Measurements from ENCODE around the gene FGD4. TPM values are rescaled to one million over a fixed set of nuclear protein-coding genes. Genes with fewer than 3 reads are reported as not detected.

Gene FGD4
- total RNA-seq, 1 experiment from 2014 or later: 3.1 TPM

GRCh38 chr12:32398181-32398580 lies 1.2 kb upstream of the FGD4 start:
- no peaks in the 10 kb centered on the region for H3K9me3 ChIP-seq
- DNase-seq: no peak
- H3K27me3 ChIP-seq: peaks cover 24% of the 10 kb centered on the region
- H3K36me3 ChIP-seq: no peaks in the 10 kb centered on the region
- H3K4me3 ChIP-seq: no peak overlapping the region

DNA sequence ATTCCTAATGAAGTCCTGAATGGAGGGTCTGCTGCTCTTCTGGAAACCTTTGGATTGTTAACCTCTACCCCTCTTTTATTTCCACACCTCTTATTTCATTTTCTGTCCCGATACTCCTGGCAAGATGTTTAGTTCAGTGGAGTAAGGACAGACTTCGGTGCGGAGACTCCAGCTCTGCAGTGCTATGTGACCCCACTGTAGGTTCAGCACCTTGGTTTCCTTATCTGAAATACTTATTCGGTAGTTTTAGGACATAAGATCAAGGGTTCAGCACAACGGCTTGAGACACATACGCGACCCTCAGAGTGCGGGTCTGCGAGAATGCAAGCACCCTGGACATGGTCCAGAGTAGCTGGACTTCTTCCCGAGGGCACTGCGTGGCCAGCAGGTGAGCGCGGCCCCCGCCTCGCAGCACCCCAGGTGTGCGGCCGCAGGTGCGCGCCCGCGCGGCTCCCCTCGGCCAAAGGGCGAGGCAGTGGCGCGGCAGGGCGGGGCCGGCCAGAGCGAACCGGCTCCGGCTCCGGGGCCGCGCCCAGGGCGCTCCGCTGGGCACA lies 465 bp upstream of the FGD4 start:
- peaks cover 24% of the 10 kb centered on the region for H3K27me3 ChIP-seq
- H3K4me3 ChIP-seq: peak overlapping the region; percentile 59
- H3K36me3 ChIP-seq: no peaks in the 10 kb centered on the region
- no peak for DNase-seq
- no peaks in the 10 kb centered on the region for H3K9me3 ChIP-seq

- no peaks in the 10 kb centered on the region for H3K36me3 ChIP-seq
- H3K9me3 ChIP-seq: no peaks in the 10 kb centered on the region
- peaks cover 24% of the 10 kb centered on the region for H3K27me3 ChIP-seq
- H3K4me3 ChIP-seq: peak overlapping the region; percentile 59
- DNase-seq: no peak
Observed at GRCh38 chr12:32400114-32400672, 835 bp downstream of the FGD4 start.

DNA sequence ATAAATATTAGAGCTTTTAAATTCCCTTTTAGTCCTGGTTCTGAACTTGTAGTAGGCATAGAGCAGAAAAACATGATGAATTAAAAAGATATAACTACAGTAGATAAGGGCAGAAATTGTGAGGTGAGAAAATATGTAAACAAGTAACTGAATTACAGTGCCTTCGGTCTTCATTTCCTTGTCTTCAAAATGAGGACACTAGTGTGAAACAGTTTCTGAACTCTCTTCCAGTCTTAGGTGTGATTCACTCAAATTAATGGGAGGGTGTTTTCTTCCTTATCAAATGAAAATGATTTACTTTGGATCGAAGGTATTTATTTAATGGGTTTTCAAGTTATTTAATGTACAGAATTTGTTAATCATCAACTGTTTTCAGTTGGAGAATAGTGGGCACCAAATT lies 1.5 kb downstream of the FGD4 start:
- Histone ChIP-seq H3K4me3 (no peak overlapping the region), H3K36me3 (no peaks in the 10 kb centered on the region), H3K9me3 (no peaks in the 10 kb centered on the region), H3K27me3 (peaks cover 24% of the 10 kb centered on the region)
- DNase-seq: no peak

- no peak for DNase-seq
Observed at GRCh38 chr12:32402170-32402569, 2.8 kb downstream of the FGD4 start.

GRCh38 chr12:32402946-32403345 lies 3.6 kb downstream of the FGD4 start:
- H3K4me3 ChIP-seq: no peak overlapping the region
- no peak for DNase-seq

More at GRCh38 chr12:32402170-32402569, 2.8 kb downstream of the FGD4 start:
- Histone ChIP-seq H3K9me3 (no peaks in the 10 kb centered on the region), H3K36me3 (no peaks in the 10 kb centered on the region), H3K27me3 (peaks cover 24% of the 10 kb centered on the region), H3K4me3 (no peak overlapping the region)

GRCh38 chr12:32407795-32408194 lies 8.4 kb downstream of the FGD4 start:
- DNase-seq: no peak
- H3K36me3 ChIP-seq: no peaks in the 10 kb centered on the region
- H3K9me3 ChIP-seq: no peaks in the 10 kb centered on the region
- no peak overlapping the region for H3K4me3 ChIP-seq
- H3K27me3 ChIP-seq: no peaks in the 10 kb centered on the region; the same call in 1 of the 2 replicates

More at GRCh38 chr12:32402946-32403345, 3.6 kb downstream of the FGD4 start:
- Histone ChIP-seq H3K27me3 (peaks cover 20% of the 10 kb centered on the region), H3K36me3 (no peaks in the 10 kb centered on the region), H3K9me3 (no peaks in the 10 kb centered on the region)

GRCh38 chr12:32413412-32413811 lies 14.1 kb downstream of the FGD4 start:
- peaks cover 3% of the 10 kb centered on the region; the same call in 1 of the 2 replicates for H3K27me3 ChIP-seq
- no peaks in the 10 kb centered on the region for H3K36me3 ChIP-seq
- no peak for DNase-seq

GRCh38 chr12:32418221-32418620 lies 18.9 kb downstream of the FGD4 start:
- Histone ChIP-seq H3K27me3 (0 out of 2 replicates have a peak, but pooled peaks cover 2% of the 10 kb centered on the region), H3K36me3 (no peaks in the 10 kb centered on the region), H3K4me3 (no peak overlapping the region), H3K9me3 (no peaks in the 10 kb centered on the region)
- no peak for DNase-seq

More at GRCh38 chr12:32413412-32413811, 14.1 kb downstream of the FGD4 start:
- Histone ChIP-seq H3K9me3 (no peaks in the 10 kb centered on the region), H3K4me3 (no peak overlapping the region)

- no peaks in the 10 kb centered on the region for H3K9me3 ChIP-seq
- H3K4me3 ChIP-seq: no peak overlapping the region
- no peak for DNase-seq
- H3K36me3 ChIP-seq: no peaks in the 10 kb centered on the region
- H3K27me3 ChIP-seq: no peaks in the 10 kb centered on the region
Observed at GRCh38 chr12:32418903-32419519, 19.7 kb downstream of the FGD4 start.

GRCh38 chr12:32419520-32419960 lies 20.2 kb downstream of the FGD4 start:
- no peaks in the 10 kb centered on the region for H3K27me3 ChIP-seq
- DNase-seq: peak; percentile 64
- H3K4me3 ChIP-seq: no peak overlapping the region
- peaks cover 3% of the 10 kb centered on the region; the same call in 1 of the 2 replicates for H3K9me3 ChIP-seq
- no peaks in the 10 kb centered on the region for H3K36me3 ChIP-seq

GRCh38 chr12:32420356-32420755 lies 21.0 kb downstream of the FGD4 start:
- Histone ChIP-seq H3K4me3 (no peak overlapping the region), H3K9me3 (peaks cover 3% of the 10 kb centered on the region; the same call in 1 of the 2 replicates), H3K27me3 (no peaks in the 10 kb centered on the region), H3K36me3 (no peaks in the 10 kb centered on the region)
- no peak for DNase-seq

DNA sequence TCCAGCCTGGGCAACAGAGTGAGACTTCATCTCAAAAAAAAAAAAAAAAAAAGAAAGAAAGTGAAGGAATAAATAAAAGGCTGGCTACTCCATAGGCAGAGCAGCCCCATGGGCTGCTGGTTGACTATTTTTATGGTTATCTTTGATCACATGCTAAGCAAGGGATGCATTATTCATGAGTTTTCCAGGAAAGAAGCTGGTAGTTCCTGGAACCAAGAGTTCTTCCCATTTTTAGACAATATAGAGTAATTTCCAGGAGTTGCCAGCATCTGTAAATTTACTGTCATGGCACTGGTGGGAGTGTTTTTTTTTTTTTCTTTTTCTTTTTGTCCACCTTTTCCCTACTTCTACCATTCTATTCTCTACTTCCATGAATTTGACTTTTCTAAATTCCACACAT lies 24.2 kb downstream of the FGD4 start:
- Histone ChIP-seq H3K27me3 (no peaks in the 10 kb centered on the region), H3K9me3 (peaks cover 18% of the 10 kb centered on the region), H3K36me3 (no peaks in the 10 kb centered on the region), H3K4me3 (no peak overlapping the region)
- DNase-seq: no peak

GRCh38 chr12:32431025-32431424 lies 31.7 kb downstream of the FGD4 start:
- Histone ChIP-seq H3K27me3 (no peaks in the 10 kb centered on the region), H3K9me3 (peaks cover 15% of the 10 kb centered on the region), H3K4me3 (no peak overlapping the region), H3K36me3 (no peaks in the 10 kb centered on the region)
- no peak for DNase-seq

GRCh38 chr12:32435921-32436705 lies 36.8 kb downstream of the FGD4 start:
- H3K36me3 ChIP-seq: no peaks in the 10 kb centered on the region
- H3K27me3 ChIP-seq: no peaks in the 10 kb centered on the region
- DNase-seq: no peak
- H3K4me3 ChIP-seq: no peak overlapping the region
- H3K9me3 ChIP-seq: no peaks in the 10 kb centered on the region

GRCh38 chr12:32437095-32437515 lies 37.7 kb downstream of the FGD4 start:
- Histone ChIP-seq H3K27me3 (no peaks in the 10 kb centered on the region), H3K9me3 (no peaks in the 10 kb centered on the region), H3K4me3 (no peak overlapping the region), H3K36me3 (no peaks in the 10 kb centered on the region)
- peak; percentile 66 for DNase-seq

Measured in MG63 (cell line).